GM18517 (cell line): ENCODE results near the gene SYNCRIP.
"Not testable (repeated sequence)": the region's sequence is repeated elsewhere in the genome, so short reads cannot be mapped to it uniquely, and the experiment has no call there.

Source experiments
- ATAC-seq: cut with Tn5 transposase; IDR thresholded peaks from one replicate; pipeline ENCODE4 v1.9.1; 2021; ENCODE audit warnings: mild to moderate bottlenecking, moderate library complexity; ENCODE audit not compliant: unreplicated experiment

SYNCRIP gene

DNA sequence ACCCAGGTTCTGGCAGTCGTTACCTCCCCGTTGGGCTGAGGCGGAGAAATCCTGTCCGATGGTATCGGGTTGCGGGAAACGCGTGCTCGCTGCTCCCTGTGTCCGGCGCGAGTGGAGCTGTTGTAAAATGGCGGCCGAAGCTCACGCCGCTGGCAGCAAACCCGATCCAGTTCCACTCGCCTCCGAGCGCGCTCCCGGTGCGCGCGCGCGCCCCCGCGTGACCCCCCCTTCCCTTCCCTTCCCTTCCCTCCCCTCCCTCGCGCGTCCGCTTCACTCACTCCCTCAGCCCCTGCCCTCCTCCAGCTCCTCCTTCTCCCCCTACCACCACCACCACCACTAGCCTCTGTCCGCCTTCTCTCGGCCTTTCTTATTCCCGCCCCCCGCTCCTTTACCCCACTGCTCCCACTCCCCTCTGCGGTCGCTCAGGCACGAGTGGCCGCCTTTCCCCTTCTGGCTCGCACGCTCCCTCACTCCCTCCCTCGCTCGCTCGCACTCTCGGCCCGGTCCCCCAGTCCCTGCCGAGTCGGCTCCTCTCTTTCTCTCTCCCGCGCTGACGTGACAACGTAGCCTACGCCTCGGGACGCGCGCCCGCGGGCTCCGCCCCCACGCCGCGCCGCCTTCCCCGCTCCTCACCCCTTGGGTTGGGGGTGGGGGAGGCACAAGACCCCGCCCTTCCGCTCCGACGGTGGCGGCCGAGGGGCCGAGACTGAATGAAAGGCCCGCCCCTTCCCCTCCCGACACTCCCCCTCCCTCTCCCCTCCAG is at the start of gene SYNCRIP:
SYNCRIP (minus strand) TSS at position 113 of the 763 bp plus-strand sequence. CDS start 1,447 bp downstream, outside the sequence.
- peak; percentile 67 for ATAC-seq

DNA sequence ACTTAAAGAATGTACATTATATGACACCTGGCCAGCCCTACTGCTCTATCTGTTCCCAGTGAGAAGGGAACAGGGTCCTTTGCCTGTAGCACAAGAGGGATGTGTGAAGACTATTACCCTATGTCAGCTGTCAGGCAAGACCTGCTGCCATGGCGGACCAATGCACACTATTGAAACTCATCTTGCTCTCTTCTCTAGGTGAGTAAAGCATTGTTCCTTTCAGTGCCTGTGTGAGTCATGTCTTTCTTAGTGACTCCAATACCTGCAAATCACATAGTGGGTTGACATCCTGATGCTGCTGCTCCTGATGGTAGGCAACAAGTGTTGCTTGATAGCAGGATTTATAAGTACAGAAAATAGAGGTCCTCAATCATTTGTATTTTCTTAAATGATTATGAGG is 48.8 kb upstream of the SYNCRIP start:
- ATAC-seq, result no peak

DNA sequence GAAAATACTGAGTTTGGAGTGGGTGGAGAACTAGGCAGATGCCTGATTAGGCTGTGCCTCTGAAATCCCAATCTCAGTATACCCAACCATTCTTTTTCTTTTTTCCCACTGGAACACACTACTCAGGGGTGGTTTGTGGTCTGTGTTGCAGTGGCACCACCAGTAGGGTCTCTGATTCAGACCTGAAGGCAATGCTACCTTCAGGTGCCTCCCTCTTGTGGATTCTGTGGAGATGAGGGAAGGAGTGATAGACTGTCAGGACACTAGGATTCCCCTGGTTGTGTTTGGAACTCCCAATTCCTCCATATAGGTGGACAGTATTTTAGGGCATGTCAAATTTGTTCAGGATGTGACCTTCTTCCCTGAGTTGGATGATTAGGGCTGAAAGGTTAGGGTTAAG is 47.4 kb upstream of the SYNCRIP start:
- no peak for ATAC-seq

DNA sequence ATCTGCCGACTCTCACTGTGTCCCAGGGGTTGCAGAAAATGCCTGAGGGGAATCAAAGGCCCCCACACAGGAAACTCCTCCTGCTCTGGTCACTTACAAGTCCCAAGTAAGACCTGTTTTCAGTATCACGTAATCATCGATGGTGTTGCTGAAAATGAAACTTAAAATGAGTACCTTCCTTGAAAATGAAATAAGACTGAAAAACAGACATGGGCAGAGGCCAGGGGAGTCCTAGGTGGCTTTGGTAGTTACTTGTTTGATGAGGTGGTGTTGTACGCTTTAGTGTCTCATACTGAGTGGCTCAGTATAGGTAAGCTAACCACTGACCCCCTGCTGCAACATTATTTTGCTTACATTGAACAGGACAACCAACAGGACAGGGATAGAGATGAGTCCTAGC is 43.0 kb upstream of the SYNCRIP start:
- peak; percentile 91 for ATAC-seq

DNA sequence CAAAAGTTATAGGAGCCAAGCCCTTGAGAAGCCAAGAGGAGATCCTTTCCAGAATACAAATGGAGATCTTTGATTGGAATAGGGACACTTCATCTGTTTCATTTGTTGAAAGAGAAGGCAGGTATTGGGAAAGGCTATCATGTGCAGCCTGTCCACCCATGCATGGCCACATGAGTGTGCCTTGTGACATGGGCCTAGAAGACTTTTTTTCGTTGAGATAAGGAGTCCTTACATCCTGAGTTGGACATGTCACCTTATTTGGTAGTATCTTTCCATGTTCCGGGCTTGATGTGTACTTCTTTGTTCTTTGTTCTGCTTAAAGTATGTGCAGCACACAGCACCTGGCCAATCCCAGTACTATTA is 42.1 kb upstream of the SYNCRIP start:
- ATAC-seq, result no peak

DNA sequence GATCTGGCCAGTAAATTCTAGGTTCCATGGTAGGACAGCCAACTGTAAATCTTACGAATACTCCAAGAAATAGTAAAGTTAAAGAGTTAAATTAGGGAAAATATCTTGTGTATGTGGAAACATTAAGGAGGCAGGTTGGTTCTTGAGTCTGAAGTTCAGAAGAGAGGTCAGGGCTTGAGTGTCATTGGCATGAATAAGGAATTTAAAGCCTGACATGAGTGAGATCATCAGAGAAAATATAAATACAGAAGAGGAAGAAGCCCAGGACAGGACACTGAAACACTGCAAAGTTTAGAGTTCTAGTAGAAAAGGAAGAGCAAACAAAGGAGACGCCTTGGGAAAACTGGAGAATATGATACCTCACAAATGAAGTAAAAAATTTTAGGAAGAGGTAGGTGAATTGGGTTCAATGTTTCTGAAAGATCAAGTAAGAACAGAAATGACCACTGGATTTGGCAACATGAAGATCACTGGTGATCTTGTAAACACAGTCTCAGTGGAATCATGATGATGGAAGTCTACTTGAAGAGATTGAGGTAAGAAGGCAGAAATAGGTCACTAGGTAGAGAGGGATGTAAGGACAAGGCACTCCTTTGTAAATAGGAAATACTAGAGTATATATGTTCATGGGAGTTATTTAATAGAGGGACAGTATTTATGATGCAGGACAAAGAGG is 41.6 kb upstream of the SYNCRIP start:
- no peak for ATAC-seq

DNA sequence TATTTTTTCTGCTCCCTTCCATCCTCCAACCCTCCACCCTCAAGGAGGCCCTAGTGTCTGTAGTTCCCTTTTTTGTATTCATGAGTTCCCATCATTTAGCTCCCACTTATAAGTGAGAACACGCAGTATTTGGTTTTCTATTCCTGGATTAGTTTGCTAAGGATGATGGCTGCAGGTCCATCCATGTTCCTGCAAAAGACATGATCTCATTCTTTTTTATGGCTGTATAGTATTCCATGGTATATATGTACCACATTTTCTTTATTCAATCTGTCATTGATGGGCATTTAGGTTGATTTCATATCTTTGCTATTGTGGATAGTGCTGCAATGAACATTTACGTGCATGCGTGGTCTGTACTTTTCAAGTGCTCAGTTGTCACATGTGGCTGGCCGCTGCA is 39.2 kb upstream of the SYNCRIP start:
- ATAC-seq, result not testable (repeated sequence)

DNA sequence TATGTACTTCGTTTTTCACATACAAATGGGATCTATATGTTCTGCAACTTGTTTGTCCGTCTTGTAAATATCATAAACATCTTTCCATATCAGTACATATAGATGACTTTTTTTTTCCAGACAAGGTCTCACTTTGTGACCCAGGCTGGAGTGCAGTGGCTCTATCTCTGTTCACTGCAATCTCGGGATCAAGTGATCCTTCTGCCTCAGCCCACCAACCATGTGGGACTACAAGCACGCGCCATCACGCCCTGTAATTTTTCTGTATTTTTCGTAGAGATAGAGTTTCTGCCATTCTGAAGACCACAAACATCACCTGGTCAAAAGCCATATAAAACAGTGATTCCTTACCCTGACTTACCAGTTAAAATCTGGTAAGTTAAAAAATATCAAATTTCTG is 37.7 kb upstream of the SYNCRIP start:
- ATAC-seq, result no peak

DNA sequence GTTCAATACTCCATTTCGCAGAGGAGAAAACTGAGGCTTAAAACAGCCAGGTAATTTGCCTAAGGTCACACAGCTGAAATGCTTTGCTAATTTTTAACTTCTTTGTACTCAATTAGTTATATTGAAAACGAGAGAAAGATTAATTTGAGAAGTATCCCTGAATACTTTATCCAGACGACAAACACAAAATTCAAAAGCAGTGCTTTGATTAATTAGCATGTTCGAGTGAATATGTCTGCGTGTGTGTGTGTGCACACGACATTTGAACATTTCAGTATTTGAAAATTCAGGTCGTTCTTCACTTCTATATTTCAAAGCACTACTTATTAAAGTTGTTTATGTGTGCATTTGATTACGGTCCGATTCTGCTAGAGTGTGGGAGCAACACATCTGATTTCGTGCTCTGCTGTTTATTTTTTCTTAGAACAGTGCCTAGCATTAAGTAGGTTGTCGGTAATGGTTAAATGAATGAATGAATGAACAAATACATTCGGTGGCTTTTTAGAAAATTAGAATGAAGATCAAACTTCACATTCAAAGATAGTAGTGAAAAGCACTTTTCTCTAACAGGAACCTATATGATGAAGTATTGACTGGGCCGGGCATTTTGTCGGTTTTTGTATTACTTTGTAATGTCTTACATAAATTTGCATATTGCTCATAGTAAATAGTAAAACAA is 36.9 kb upstream of the SYNCRIP start:
- ATAC-seq, result no peak

DNA sequence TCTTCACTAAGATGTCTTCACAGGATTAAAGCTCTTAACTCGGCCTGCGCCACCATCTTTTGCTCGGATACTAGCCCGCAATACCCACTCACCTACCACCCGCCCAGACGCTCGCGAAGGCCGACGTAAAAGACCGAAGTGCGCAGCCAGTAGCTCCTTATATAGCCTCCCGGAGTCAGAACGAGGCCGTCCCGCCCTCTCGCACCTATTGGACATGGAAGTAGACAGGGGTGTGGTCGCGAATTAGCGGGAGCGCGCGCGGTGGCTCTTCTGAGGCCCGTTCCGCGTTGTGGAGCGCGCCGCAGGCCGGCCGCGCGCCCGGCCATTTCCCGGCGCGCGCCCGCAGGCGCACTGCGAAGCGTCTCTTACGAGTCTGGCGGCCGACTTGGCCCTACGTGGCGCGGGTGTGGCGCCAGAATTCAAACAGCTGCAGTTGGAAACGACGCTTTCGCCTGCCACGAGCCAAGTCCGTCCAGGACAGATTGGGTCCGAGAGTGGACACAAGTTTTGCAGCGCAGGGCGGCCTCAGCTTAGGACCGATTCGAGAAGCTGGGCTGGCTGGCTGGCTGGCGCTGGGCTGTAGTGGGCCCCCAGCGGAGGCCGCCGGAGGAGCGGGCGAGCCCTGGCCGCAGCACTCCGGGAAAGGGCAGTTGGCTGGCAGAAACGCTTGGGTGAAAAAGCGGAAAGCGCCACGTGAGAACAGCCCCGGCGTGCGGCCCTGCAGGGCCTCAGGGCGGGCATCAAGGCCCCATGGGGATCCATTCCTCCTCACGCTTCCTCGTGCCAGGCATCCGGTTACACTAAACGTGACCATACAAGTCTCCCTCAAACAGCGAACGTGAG is 36.1 kb upstream of the SYNCRIP start:
- peak; percentile 78 for ATAC-seq

DNA sequence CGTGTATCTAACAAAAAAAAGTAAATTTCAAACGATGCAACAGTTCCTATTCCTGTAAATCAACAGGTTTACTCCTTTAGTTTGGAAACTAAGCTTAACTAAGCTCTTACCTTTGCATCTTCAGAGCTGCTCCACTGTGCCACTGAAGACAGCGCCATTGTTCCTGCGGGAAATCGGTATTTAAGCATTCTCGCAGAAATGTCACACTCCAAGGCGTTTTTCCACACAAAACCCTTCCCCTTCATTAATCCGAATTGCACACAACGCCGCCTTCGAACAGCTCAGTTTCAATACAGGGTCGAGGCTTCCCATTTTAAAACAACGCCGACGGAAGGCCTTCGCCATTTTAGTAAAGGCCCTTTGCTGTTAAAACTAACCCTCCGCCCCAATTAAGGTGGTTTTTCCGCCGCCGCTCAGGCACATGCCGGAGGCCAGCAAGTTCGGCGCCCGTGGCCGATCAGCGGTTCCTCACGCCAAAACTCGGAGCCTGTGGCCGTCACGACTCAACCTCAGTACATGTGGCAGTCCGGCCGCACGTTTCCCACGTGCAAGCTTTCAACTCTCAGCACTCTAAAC is 35.4 kb upstream of the SYNCRIP start:
- ATAC-seq, result no peak

DNA sequence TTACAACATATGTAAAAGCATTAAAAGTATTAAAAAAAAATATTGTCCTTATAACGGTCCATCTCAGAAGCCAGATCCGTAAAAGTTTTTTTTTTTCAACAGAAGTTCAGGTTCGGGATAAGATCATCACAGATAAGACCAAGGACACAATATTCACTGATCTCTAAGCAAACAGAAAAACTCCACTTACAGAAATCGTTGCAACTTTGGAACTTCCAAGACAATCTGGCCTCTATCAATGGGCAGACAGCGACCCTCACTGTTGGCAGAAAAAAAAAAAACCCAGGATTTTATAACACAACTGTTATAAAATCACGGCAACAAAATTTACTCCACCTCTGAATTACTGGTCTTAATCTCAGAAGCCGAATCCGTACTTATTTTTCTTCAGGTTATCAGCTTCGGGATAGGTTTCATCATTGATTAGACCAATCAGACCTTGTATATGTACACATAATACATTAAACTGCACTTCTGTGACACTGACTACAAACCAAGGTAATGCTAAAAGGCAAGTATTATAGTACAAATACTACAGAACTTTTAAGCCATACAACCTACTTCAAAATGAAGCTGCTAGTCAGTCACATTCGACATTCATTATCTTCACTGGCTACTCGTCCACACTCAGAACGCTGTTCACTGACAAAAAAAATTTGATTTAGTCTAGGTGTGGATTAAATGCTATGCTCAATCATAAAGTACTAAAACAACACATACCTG is 34.7 kb upstream of the SYNCRIP start:
- ATAC-seq, result no peak

DNA sequence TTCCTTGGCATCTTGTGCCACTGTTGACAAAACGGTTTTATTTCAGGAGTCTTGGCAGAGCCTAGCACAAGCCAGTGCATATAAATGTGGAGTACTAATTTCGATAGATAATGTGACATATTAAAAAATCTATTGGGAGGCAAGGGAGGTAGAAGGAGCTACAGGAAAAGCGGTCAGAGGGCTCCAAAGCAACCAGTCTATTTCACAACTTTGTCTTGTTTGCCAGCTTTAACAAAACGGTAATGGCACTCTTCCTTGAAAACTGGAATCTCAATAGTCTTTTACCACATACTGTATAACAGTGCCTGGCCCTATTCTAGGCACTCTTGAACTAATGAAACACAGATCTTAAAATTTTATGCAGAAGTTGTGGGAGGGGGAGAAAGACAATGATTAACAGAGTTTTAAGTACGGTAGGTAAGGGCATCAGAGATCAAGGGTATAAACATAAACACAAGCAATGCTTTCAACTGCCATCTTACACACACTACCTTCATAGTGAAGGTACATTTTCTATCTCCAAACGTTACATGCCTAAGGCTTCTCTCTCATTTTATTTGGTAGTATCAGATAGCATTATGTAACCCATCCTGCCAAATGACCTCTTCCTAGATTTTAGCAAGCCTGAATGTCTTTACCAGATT is 33.5 kb upstream of the SYNCRIP start:
- ATAC-seq, result no peak

DNA sequence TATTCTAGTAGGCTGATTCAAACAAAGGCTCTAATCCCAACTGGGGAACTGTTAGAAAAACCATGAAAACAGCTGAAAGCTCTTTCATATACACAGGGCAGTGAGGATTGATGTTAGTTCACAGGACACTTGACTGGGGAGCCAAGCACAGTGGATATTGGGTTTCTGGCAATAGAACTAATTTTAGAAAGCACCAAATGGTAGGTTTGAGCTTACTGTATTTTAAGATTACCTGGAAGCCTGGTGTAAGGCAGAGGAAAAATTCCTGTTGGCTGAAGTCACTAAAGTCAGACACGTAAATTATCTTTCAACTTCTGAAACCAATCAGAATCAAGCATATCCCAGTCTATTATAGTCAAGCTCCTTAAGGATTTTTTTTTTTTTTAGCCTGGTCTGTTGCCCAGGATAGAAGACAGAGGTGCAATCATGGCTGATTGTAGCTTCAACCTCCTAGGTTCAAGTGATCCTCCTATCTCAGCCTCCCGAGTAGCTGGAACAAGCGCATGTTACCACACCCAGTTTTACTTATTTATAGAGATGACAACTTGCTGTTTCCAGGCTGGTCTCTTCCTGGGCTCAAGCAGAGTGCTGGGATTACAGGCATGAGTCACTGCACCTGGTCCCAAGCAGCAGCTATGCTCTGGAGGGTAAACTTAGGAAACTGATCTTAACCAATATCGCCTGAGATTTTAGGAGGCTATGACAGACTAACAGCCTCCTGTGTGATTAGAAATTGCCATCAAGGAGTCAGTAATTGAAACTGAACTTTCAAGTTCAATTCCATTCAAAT is 32.5 kb upstream of the SYNCRIP start:
- ATAC-seq, result no peak

DNA sequence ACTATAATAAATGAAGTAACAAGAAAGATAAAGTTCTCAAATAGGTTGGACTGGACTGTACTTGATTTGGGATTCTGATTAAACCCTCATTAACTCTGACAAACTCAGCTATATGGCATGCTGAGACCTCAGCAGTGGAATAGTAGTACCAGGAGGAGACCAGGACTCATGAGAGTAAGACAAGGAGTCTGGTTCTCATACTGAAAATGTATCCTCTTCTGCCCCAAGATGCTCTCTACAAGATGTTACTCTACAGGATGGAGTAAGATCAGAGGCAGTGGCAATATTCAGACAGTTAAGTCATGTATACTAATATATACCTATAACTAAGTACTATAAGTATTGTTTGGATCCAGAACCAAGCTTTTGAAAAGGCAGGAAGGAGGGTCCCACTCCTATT is 31.9 kb upstream of the SYNCRIP start:
- no peak for ATAC-seq

DNA sequence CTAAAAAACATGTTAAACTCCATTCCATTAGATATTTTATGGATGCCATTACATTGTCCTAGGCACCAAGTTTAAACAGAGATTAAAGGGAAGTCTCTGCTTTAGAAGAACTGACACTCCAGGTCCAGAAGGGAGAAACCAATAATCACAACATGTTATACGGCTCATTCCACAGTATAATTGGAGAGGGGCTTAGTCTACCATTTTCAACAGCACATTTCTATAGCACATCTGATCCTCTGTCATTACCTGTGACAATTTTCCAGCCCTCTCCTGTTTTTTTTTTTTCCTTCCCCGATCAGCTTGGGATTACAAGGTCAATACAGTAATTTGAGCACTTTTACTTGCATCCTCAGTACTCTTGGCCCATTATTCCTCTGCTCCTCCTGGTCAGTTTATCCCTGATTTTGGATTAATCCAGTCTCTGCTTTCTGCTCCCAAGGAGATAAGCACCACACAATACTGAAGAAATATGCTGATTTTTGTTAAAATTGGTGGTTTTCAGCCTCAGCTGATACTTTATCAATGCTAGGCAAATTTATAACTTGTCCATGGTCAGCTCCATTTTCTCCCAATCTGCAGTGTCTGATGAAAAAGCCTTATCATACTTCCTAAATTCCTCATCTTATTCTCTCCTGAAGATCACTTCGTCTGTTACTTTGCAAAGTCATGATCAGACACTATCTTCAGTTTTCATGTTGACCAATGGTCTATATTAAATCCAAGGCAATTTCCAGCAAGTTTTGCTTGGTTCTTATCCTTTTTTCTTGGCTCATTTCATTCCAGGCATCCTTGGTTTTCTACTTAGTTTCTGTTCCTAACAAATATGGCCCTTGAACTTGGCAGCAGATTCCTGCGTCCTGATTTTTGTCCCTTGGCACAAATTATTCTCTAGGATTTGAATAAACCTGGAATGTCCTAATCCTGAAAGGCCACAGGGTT is 30.8 kb upstream of the SYNCRIP start:
- ATAC-seq, result no peak

DNA sequence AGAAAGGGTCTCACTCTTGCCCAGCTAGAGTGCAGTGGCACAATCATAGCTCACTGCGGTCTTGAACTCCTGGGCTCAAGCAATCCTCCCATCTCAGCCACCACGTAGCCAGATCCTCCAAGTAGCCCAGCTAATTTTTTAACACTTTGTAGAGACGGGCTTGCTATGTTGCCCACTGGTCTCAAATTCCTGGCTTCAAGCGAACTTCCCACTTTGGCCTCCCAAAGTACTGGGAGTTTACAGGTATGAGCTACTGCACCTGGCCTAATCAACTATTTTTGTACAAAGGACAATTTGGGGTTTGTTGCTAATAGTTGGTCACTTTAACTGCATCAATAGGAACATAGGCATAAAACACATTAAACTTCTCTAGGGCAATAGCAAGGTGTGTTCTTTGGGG is 29.9 kb upstream of the SYNCRIP start:
- no peak for ATAC-seq

DNA sequence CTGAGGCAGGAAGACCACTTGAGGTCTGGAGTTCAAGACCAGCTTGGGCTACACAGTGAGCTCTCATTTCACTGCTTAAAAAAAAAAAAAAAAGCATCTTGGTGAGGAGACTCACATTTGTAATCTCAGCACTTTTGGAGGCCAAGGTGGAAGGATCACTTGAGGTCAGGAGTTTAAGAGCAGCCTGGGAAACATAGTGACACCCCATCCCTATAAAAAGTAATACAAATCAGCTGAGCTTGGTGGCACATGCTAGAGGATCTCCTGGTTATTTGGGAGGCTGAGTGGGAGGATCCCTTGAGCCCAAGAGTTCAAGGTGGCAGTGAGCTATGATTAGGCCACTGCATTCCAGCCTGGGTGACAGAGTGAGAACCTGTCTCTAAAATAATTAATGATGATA is 29.4 kb upstream of the SYNCRIP start:
- no peak for ATAC-seq
